Esophagus (tissue), 2 donors: ENCODE results near the gene MBP. TPM values are rescaled to one million over a fixed set of nuclear protein-coding genes. Genes with fewer than 3 reads are reported as not detected.

ENCODE experiments used
- H3K27ac ChIP-seq, 2 donors: one replicate each; pipeline ENCODE4 v1.5.1; 2013; ENCODE audit warnings: low read depth in 2 of 2, mild to moderate bottlenecking in 2 of 2, inconsistent platforms in 1 of 2, low read length in 1 of 2, moderate library complexity in 1 of 2
- H3K27me3 ChIP-seq, 2 donors: one replicate each; pipeline ENCODE4 v1.6.1; 2013; ENCODE audit warnings: low read length in 2 of 2, control low read depth in 1 of 2, mild to moderate bottlenecking in 1 of 2; ENCODE audit not compliant: insufficient read depth in 2 of 2, control insufficient read depth in 1 of 2
- H3K36me3 ChIP-seq, 2 donors: one replicate each; pipeline ENCODE4 v1.6.1; 2013; ENCODE audit warnings: low read length in 1 of 2; ENCODE audit not compliant: control insufficient read depth in 2 of 2, insufficient read depth in 2 of 2
- H3K4me1 ChIP-seq, 2 donors: one replicate each; pipeline ENCODE4 v1.6.1; 2013; ENCODE audit warnings: low read length in 1 of 2; ENCODE audit not compliant: control insufficient read depth in 2 of 2, insufficient read depth in 2 of 2
- H3K4me3 ChIP-seq, 2 donors: one replicate each; pipeline ENCODE4 v1.5.1; 2013; ENCODE audit warnings: low read length in 2 of 2, mild to moderate bottlenecking in 2 of 2, low read depth in 1 of 2, moderate library complexity in 1 of 2
- H3K9me3 ChIP-seq, 2 donors: one replicate each; pipeline ENCODE4 v1.6.1; 2013; ENCODE audit warnings: mild to moderate bottlenecking in 2 of 2, low read depth in 1 of 2, low read length in 1 of 2, moderate library complexity in 1 of 2; ENCODE audit not compliant: control insufficient read depth in 2 of 2, insufficient read depth in 1 of 2
- WGBS, 2 donors: extraction: QIAGEN DNeasy Blood & Tissue Kit; methylation state at CpG; one replicate each; pipeline ENCODE4 v1.1.7; 2013; 5-methylcytosine and 5-hydroxymethylcytosine counted together
- polyA plus RNA-seq, 2 donors: library from polyadenylated mRNA; stranded (reverse); fragments of 200-250 nt; gene quantifications; one replicate each; pipeline ENCODE4 v1.2.3, GENCODE V29; 2013
- donor health status: healthy with polysubstance abuse.
- donor health status: Bipolar disorder and iron deficiency.

The MBP gene
- polyA plus RNA-seq, 2 donors = 9.7 to 10.8 TPM

DNA sequence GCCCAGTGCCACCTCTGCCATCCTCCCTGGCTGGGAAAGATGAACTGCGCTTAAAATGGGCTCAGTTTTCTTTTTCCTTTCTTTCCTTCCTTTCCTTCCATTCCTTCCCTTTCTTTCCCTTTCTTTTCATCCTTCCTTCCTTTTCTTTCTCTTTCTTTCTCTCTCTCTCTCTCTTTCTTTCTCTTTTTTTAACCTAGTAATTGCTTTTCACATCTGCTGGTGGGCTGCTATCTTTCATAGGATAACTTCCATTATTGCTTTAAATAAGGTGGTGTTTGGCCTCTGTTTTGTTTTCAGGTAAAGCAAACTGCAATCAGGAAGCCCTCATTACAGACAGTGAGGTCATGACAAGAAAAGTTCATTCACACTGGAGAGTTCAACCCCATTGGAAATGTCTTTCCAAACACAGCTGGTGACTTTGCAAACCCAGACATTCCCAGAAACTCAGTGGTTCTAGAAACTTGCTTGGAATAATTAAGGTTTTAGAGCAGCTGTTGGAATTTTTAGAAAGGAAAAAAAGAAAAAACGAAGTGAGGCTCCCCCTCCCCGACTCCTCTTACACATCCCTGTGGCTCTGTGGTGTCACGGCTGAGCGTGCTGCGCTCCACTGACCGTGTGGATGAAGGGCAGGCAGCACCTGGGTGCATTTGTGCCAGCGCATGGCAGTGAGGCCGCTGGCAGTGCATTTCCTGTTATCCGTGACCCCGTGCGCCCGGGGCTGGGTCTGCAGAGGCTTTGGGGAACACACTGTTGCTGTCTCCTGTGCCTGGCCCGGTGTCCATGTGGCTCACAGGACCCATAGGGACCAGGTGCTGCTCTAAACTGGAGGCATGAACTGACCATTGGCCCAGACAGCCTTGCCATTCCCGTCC lies 76.9 kb downstream of the MBP start:
- 66 to 71% methylated on average over 15 of the region's 15 CpGs for WGBS, 2 donors
- Histone ChIP-seq H3K4me1 (peaks cover 4 to 6% of the 10 kb centered on the region in 2 donors), H3K36me3 (peaks cover 0 to 3% of the 10 kb centered on the region in 2 donors), H3K9me3 (no peaks in the 10 kb centered on the region), H3K27me3 (no peaks in the 10 kb centered on the region), H3K27ac (peak overlapping the region; percentile 65 to 66), H3K4me3 (no peak overlapping the region)

DNA sequence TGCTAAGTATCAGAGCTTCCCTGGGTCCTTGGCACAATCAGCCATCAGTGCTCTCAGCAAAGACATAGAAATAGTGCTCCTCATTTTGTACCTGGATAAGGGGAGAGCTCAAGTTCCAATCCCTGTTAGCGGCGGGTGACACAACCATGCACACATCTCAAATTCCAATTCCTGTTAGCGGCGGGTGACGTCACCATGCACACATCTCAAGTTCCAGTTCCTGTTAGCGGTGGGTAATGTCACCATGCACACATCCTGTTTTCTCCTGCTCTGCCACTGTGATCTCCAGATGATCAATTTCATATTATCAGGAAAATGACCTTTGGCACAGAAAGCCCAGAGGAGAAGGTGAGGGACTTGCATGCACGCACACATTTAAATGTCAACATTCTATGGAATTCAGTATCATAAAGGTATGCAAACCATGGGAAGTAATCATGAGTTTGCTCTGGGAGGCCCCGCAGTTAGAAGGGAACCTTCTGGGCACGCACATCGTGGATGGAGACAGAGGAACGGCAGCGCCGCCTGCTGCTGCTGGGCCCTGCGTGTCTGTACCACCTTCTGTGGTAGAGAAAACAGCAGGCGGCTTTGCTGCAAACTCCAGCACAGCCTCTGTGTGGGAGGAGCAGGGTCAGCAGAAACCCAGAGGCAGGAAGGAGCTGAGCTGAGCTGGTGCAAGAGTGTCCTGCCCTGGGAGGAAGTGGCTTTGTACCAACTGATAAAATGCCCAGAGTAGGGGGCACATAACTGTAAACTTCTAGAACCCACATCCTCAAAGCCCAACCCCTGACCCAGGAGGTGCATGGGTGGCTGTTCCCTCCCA lies 77.8 kb downstream of the MBP start:
- Histone ChIP-seq H3K4me1 (peaks cover 4 to 6% of the 10 kb centered on the region in 2 donors), H3K27me3 (no peaks in the 10 kb centered on the region), H3K36me3 (peaks cover 0 to 2% of the 10 kb centered on the region in 2 donors), H3K9me3 (no peaks in the 10 kb centered on the region), H3K4me3 (no peak overlapping the region), H3K27ac (peak overlapping the region; percentile 67 to 74)
- 38 to 54% methylated on average over 15 of the region's 15 CpGs for WGBS, 2 donors

DNA sequence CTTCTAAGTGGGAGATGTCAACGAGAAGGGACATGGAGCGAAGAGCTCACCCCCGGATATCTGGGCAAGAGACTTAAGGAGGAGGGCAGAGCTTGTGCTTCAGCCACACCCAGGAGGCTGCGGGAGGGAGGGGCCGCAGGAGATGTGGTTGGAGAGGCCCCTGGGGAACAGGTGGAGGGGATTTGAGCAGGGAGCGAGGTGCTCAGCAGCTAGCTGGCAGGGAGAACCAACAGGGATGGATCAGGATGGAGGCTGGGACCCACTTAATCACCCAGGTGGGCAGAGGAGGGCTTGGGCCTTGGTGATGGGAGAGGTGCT lies 78.3 kb downstream of the MBP start:
- Histone ChIP-seq H3K27ac (peak overlapping the region; percentile 67 to 74), H3K9me3 (no peaks in the 10 kb centered on the region), H3K36me3 (peaks cover 0 to 2% of the 10 kb centered on the region in 2 donors), H3K27me3 (no peaks in the 10 kb centered on the region), H3K4me1 (peaks cover 4 to 6% of the 10 kb centered on the region in 2 donors), H3K4me3 (no peak overlapping the region)
- 58 to 67% methylated on average over 6 of the region's 6 CpGs for WGBS, 2 donors

DNA sequence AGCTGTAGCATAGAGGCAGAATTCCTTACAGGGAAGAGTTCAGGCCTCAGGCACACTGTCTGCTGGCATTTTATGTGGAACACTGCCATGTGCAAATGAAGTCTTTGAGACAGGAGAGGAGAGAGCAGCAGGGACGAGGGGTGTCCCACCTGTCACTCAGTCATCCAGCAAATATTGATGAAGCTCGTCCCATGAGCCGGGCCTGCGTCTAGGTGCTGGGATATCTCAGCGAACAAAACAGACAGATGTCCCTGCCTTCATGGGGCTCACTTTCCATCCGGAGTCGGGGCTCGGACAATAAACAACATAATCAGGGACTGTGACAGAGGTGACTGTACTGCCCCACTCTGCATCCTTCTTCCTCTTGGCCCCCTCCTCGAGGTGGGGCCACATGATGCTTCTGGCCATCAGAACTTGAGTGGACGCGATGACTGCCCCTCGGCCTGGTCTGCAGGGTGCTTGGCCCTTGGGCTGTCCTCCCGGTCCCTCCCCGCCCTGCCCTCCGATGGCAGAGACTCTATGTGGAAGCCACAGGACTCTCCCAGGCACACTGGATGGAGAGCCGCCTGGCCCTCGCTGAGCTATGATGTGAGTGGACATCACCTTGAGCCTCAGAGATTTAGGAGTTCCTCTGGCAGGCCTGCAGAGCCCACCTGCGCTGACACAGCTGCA lies 78.8 kb downstream of the MBP start:
- Histone ChIP-seq H3K9me3 (no peaks in the 10 kb centered on the region), H3K27ac (peak overlapping the region; percentile 67 to 74), H3K36me3 (peaks cover 0 to 2% of the 10 kb centered on the region in 2 donors), H3K4me3 (no peak overlapping the region), H3K27me3 (no peaks in the 10 kb centered on the region), H3K4me1 (peaks cover 4 to 6% of the 10 kb centered on the region in 2 donors)
- WGBS, 2 donors = 87 to 89% methylated on average over 18 of the region's 18 CpGs

DNA sequence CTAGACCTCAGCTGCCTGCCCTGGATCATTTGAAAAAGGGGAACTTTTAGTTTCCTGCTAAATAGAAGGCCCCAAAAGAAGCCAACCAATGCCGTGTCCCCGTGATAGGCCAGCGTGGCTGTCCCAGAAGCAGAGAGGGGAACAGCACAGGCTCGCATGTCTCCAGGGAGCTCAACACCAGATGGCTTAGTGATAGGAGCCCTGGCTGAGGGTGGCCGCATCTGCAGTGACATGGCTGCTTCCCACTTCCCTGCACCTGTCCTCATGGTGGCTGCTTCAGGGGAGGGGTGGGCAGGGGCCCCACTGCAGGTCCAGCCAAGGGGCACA lies 79.6 kb downstream of the MBP start:
- Histone ChIP-seq H3K4me3 (no peak overlapping the region), H3K4me1 (peaks cover 4 to 6% of the 10 kb centered on the region in 2 donors), H3K27me3 (no peaks in the 10 kb centered on the region), H3K9me3 (no peaks in the 10 kb centered on the region), H3K36me3 (peaks cover 0 to 2% of the 10 kb centered on the region in 2 donors), H3K27ac (peak overlapping the region in 1 of 2 donors; percentile 8)
- 86 to 90% methylated on average over 5 of the region's 5 CpGs for WGBS, 2 donors

DNA sequence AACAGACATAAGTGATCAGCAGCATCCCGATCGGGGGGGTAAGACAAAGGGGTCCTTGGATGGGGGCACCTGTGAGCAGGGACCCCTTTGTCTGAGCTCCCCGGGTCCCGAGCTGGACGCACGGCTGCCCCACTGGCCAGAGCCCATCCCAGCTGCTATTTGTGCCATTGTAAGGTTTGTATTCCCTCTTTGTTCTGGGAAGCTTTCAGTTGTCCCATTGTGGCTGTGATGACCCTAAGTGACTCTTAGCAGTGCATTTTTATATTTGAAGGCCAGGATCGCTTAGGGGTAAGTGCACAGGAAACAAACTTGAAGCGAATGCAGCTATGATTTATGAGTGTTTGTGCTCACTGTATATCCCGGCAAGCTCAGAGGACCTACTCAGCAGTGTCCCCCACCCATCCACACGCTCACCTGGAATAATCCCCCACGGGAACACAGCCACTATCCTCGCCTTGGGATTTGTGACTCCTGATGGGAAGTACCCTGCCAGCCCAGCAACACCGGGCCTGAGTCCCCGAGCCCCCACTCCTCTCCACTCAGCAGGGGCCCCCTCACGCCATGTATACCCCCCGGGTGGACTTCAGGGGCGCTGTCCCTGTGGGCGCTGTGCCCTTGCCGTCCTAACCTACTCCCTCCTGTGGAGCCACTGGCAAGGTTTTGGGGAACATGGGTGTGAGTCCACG lies 80.1 kb downstream of the MBP start:
- H3K27me3 ChIP-seq = no peaks in the 10 kb centered on the region
- H3K4me3 ChIP-seq = no peak overlapping the region
- WGBS, 2 donors = 86 to 87% methylated on average over 20 of the region's 20 CpGs
- no peaks in the 10 kb centered on the region for H3K9me3 ChIP-seq
- H3K27ac ChIP-seq = peak overlapping the region in 1 of 2 donors; percentile 8
- H3K36me3 ChIP-seq = peaks cover 0 to 2% of the 10 kb centered on the region in 2 donors
- H3K4me1 ChIP-seq = peaks cover 4 to 6% of the 10 kb centered on the region in 2 donors

DNA sequence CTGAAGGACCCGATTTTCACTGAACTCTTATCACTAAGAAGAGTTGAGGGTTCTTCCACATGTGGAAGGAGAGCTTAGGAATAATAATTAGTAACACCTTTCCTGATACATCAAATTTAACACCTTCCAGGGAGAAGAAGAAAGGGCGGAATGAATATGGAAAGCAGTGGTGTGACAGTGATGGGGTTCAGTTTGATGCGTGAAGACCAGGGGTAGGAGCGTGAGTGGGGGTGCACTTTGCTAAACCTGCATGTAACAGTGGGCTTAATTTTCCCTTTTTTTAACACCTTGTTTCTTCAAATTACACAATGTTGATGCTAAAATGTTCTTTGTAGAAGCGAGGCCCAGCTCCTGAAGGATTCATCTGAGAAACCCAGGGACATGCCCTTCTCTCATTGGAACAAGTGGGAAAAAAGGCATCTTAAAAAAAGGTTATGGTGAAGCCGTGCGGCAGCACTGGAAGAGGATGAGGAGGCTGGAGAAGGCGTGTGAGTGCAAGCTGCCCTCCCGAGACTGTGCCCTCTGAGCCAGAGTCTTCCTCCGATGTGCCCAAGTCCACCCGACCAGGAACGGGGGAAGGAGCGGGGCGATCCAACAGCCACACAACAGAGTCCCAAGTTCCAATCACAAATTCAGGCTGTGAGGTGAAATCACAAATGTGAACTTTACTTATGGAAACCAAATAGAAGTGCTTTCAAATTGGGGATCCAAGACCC lies 80.8 kb downstream of the MBP start:
- 92 to 97% methylated on average over 14 of the region's 14 CpGs for WGBS, 2 donors
- H3K4me1 ChIP-seq = peaks cover 3 to 6% of the 10 kb centered on the region in 2 donors
- H3K4me3 ChIP-seq = no peak overlapping the region
- no peaks in the 10 kb centered on the region for H3K27me3 ChIP-seq
- H3K36me3 ChIP-seq = peaks cover 0 to 5% of the 10 kb centered on the region in 2 donors
- H3K9me3 ChIP-seq = no peaks in the 10 kb centered on the region
- H3K27ac ChIP-seq = no peak overlapping the region

DNA sequence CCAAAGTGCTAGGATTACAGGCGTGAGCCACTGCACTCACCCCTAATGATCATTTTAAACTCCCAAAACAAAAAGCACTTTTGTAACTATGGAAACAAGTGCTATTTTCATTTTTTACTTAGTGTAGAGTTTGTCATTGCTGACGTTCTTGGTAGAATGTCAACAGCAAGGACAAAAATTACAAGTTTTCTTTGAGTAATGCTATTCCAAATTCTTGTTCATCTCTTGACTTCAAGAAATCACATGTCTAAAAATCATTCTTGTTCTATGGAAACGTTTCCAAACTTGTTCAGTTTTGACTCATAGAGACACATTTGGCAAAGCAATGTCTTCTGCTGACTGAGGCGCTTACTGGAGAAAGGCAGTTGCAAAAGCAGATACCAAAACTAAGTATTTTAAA lies 82.6 kb downstream of the MBP start:
- H3K4me1 ChIP-seq = peaks cover 0 to 3% of the 10 kb centered on the region in 2 donors
- H3K27ac ChIP-seq = no peak overlapping the region
- WGBS, 2 donors = 34 to 51% methylated on average over 4 of the region's 4 CpGs
- no peaks in the 10 kb centered on the region for H3K27me3 ChIP-seq
- H3K36me3 ChIP-seq = peaks cover 0 to 8% of the 10 kb centered on the region in 2 donors
- no peaks in the 10 kb centered on the region for H3K9me3 ChIP-seq
- H3K4me3 ChIP-seq = no peak overlapping the region
